GM18499 (cell line): Measurements from ENCODE around the gene CCHCR1.

Source experiments
- ATAC-seq: cut with Tn5 transposase; IDR thresholded peaks from one replicate; pipeline ENCODE4 v1.9.1; 2021; ENCODE audit warnings: moderate number of reproducible peaks; ENCODE audit not compliant: insufficient read depth, unreplicated experiment

Gene CCHCR1

DNA sequence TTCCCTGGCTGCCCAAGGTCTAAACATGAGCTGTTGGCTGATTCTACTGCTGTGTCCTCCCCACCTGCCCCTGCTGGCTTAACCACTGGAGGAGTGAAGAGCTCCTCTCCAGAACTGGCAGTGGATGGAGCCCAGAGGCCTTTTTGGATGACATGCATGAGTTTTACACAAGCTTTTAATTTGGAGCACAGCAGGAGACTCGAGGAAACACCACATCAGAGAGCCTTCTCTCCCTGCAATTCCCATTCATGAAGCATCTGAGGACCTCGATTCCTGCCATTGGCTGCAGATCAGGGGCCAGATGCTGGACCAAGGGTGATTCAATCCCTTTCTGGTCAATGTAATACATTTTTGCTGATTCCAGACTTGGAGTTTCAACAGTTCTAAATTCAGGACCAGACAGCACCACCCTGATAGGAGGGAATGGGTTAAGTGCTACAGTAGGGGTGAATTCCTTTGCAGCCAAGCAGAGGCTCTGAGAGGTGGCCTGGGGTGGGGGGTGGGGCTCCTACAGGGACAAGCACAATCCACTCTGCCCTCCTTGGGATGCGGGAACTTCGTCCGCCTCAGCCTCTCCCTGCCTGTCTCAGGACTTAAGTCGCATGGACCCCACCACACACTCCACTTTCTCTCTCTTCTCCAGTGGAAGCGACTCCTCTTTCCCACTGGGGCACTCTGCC, 43.6 kb downstream of the CCHCR1 start:
- no peak for ATAC-seq

DNA sequence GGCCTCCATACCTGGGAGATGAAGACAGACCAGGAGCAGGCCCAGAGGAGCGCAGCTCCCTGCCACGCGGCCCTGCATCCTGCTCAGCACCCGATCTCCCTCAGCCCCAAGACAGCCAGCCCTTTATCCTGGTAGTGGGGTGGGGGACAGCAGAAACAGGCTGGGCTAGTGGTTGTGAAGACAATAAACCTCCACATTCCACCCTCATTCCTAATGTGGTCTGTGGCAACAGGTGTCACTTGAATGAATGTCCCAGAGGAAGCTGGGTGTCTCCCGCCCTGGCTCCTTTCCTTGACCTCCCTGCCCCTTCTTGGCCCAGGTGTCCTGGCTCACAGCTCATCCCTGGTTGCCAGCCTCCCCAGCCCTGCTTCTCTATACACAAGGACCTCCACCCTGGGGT, 45.1 kb downstream of the CCHCR1 start, which contains the start of gene C6orf15:
TSS of gene C6orf15 (minus strand) at position 98 of the 400 bp plus-strand sequence. CDS start at position 78, 20 bp downstream.
- no peak for ATAC-seq

DNA sequence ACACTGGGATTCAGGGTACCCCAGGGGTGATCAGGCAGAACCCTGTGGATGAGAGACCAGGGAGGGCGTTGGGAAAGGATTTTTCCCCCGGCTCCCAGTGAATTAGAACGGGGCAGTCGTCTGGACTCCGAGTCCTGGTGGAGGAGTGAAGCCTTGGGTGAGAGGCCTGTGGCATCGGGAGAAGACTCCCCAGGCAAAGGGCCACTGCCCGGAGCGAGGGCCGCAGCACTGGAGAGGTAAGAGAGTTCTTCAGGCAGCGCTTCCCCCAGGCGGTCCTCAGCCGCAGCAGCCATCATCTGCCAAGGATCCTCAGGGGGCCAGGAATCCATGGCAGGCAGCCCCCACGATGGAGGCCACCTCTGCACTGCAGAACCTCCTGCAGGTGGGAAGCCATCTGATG, 45.9 kb downstream of the CCHCR1 start:
- no peak for ATAC-seq

DNA sequence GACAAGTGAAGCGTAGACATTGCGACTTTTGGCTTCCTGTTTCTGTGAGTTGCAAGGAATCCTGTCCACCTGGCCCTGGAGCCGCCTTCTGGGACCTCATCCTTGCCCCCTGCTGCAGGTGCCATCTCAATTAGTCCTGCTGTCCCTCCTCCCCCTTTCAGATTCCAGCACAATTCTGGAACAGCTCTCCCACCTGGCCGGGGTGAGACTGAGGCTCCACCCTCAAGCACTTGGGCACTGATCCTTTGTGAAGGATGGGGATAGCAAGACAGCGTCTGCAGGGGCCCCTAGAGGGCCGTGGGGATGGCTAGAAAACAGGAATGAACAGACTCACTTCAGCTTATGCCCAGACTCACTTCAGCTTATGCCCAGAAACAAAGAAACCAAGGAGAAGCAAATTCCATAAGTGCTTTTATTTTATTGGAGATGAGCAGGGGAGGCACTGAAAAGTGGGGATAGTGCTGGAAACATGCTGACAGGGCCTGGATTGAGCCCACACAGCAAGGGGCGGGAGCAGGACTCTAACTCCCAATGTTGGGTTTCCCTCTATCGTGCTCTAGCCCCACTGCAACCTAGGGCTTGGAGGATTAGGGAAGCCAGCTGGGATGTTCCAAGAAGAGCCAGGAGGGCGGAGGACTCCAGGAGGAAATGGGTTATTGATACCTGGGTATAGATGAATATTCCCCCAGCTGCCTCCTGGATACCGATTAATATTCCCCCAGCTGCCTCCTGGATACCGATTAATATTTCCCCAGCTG, 46.6 kb downstream of the CCHCR1 start:
- ATAC-seq = no peak

DNA sequence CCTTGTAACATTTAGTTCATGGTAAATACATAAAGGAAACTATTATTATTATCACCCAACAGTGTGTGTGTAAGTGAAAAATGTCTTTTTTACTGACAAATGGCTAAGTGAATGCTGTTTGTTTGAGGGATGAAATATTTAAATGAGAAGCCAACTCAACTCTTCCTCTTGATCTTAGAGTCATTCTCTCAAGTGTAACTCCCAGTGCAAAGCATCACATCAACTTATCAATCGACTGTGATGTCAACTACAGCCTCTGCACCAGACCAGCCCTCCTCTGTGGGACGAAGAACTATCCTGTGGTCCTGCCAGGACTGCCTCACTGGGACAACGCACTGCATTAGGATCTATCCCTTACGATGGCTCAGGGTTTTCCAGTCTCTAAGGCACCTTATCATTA, 50.5 kb downstream of the CCHCR1 start:
- ATAC-seq = no peak

DNA sequence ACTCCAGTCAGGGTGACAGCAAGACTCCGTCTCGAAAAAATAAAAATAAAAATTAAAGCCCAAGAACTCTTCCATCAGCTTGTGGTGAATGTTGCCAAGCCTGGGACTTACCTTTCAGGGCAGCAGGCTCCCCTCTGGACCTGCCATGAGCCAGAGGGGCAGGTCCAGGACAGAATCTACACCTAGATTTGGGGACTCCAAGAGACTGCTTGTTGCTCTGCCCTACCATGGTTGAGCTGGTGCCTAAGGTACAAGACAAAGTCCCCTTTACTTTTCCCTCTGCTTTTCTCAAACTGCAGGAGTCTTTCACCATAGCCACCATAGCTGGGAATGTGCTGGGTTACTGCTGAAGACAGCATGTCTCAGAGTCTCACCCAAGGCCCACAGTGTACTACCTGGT, 54.5 kb downstream of the CCHCR1 start:
- no peak for ATAC-seq

DNA sequence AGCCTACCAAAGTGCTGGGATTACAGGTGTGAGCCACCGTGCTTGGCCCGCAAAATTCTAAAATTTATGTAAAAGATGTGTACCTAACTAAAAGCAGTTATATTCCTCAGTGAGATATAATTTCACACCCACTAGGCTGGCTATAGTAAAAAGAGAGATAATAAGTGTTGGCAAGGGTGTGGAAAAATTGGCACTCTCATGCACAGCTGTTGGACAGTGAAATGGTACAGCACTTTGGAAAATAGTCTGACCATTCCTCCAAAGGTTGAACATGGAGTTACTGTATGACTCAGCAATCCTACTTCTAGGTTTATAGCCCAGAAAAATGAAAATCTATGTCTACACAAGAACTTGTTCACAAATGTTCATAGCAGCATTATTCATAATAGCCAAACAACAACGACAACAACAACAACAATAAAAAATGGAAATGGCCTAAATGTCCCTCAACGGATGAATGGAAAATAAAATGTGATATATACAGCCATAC, 59.1 kb downstream of the CCHCR1 start:
- ATAC-seq = no peak

DNA sequence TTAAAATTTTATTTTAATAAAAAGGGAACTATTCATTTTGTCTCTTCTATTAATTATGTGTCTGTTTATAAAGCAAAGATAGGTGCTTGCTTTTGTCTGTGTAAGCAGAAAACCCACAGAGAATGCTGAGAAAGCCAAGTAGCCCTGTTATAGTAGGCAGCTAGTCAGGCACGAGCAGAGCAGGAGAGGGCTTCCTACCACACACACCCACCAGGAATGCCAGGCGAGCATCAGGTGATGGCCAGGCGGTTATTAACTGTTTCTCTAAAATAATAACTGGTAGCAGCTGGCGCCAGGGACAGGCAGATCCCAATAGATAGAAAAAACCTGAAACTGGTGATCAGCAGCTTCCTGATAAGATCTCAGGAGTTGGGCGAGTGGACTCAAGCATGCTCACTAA, 60.9 kb downstream of the CCHCR1 start:
- ATAC-seq = no peak

DNA sequence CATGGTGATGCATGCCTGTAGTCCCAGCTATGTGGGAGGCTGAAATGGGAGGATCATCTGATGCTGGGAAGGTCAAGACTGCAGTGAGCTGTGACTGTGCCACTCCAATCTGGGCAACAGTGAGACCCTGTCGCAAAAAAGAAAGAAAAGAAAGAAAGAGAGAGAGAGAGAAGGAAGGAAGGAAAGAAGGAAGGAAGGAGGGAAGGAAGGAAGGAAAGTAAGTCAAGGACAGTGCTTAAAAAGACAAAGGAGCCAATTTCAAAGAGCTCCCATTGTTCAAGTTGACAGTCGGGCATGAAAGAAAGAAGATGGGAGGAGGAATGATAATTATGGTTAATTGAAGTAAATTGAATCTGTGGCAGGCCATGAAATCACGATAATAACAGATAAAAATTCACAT, 61.4 kb downstream of the CCHCR1 start:
- ATAC-seq = no peak

DNA sequence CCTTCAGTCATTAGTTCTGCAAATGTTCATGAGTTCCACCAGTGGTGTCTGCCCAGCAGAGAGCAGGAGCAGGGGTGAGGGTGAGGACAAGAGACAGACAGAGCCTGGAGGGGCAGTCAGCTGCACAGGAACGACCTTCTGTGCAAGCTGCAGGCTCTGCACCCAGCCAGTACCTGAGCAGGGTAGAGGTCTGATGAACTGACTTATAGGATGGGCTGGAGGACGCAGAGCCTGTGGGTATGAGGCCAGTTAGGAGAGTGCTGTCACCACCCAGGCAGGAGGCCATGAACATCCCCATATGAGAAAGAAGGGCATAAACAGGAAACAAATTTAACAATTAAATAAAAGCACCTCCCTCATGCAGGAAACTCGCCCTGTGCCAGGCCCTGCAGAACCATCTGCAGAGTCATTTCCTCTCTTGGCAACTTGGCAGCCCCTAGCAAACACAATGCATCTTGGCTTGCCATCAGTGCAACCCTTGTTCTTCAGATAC, 63.2 kb downstream of the CCHCR1 start:
- ATAC-seq = no peak

DNA sequence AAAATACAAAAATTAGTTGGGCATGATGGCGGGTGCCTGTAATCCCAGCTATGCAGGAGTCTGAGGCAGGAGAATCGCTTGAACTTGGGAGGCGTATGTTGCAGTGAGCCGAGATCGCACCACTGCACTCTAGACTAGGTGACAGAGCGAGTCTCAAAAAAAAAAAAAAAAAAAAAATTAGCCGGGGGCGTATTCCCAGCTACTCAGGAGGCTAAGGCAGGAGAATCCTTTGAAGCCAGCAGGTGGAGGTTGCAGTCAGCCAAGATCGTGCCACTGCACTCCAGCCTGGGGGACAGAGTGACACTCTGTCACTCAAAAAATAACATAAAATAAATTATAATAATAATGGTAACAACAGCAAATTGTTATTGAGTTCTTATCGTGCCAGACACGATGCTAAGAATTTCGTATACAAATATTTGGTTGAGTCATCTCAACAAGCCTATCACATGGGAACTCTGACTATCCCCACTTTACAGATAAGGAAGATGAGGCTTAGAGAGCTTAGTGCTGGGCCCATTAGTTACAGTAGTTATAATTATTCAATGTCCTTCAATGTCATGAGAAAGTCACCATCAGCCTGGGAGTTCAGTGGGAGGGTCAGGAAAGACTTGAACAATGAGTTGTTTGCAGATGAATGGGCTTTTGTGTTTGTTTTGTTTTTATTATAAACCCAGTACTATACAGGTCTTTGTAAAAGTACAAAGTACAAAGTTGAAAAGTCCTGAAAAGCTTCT, 64.7 kb downstream of the CCHCR1 start:
- ATAC-seq = no peak
